PC-3 (cell line): ENCODE measurements around the gene NFKB1. TPM values are rescaled to one million over a fixed set of nuclear protein-coding genes. Genes with fewer than 3 reads are reported as not detected.

Experiments used
- ATAC-seq: fragments of 200-7000 bp; cut with Tn5 transposase; 2 replicates; pipeline ENCODE4 v1.9.1; 2020; ENCODE audit warnings: mild to moderate bottlenecking, moderate library complexity
- BruUV-seq: library from RNA; stranded (reverse); fragments of 400-500 nt; replicated peaks from 2 replicates; lab custom pipeline; 2021; lab: Mats Ljungman, UMichigan
- CTCF ChIA-PET: fragments of 300-600 bp; sonication (Branson Sonifier 250); formaldehyde crosslinking; loops from one replicate; lab custom pipeline; 2022; ENCODE audit warnings: antibody characterized with exemption; lab: Charles Lee
- POLR2A ChIA-PET: fragments of 300-600 bp; sonication (Branson Sonifier 250); formaldehyde crosslinking; loops from one replicate; lab custom pipeline; 2022; ENCODE audit warnings: antibody characterized with exemption; ENCODE audit not compliant: unreplicated experiment; lab: Charles Lee
- DNase-seq: peaks from one replicate; pipeline ENCODE4 v3.0.0-alpha.2; 2015
- H2AFZ ChIP-seq: fragments of 300-600 bp; sonication (generic); 2 replicates; pipeline ENCODE4 v1.6.0; 2016; ENCODE audit warnings: antibody characterized with exemption, low read length
- H3F3A ChIP-seq: fragments of 300-600 bp; sonication (generic); one replicate; pipeline ENCODE4 v1.6.0; 2017; ENCODE audit warnings: antibody characterized with exemption, low read length, control low read depth, mild to moderate bottlenecking; ENCODE audit not compliant: unreplicated experiment
- H3K27ac ChIP-seq: fragments of 300-600 bp; sonication (generic); 2 replicates; pipeline ENCODE4 v1.5.1; 2016; ENCODE audit warnings: mild to moderate bottlenecking, low read length
- H3K27me3 ChIP-seq: fragments of 300-600 bp; sonication (generic); 2 replicates; pipeline ENCODE4 v1.6.1; 2016; ENCODE audit warnings: low read length, mixed read lengths
- H3K36me3 ChIP-seq: fragments of 300-600 bp; sonication (generic); 2 replicates; pipeline ENCODE4 v1.6.1; 2016; ENCODE audit warnings: low read depth, mixed run types, low read length, mixed read lengths
- H3K4me1 ChIP-seq: fragments of 300-600 bp; sonication (generic); 2 replicates; pipeline ENCODE4 v1.5.1; 2016; ENCODE audit warnings: low read length; ENCODE audit not compliant: insufficient read depth
- H3K4me2 ChIP-seq: fragments of 300-600 bp; sonication (generic); 2 replicates; pipeline ENCODE4 v1.6.0; 2016; ENCODE audit warnings: low read length
- H3K4me3 ChIP-seq: fragments of 300-600 bp; sonication (generic); 2 replicates; pipeline ENCODE4 v1.5.1; 2016; ENCODE audit warnings: mild to moderate bottlenecking, low read length, mixed read lengths
- H3K79me2 ChIP-seq: fragments of 300-600 bp; sonication (generic); 2 replicates; pipeline ENCODE4 v1.6.1; 2017; ENCODE audit warnings: low read length, mixed read lengths
- H3K9ac ChIP-seq: fragments of 300-600 bp; sonication (generic); 2 replicates; pipeline ENCODE4 v1.6.0; 2016; ENCODE audit warnings: mild to moderate bottlenecking, low read length
- H3K9me2 ChIP-seq: fragments of 300-600 bp; sonication (generic); replicated peaks from 2 replicates; pipeline ENCODE4 v1.6.1; 2016; ENCODE audit warnings: mixed run types, low read length, mixed read lengths
- H3K9me3 ChIP-seq: fragments of 300-600 bp; sonication (generic); 2 replicates; pipeline ENCODE4 v1.6.1; 2016; ENCODE audit warnings: low read length, mixed read lengths
- H4K20me1 ChIP-seq: fragments of 300-600 bp; sonication (generic); 2 replicates; pipeline ENCODE4 v1.6.1; 2016; ENCODE audit warnings: low read length, mixed read lengths
- CTCF ChIP-seq: fragments of 300-600 bp; sonication (generic); conservative IDR thresholded peaks from 2 replicates; pipeline ENCODE4 v1.5.1; 2017; ENCODE audit warnings: antibody characterized with exemption, low read depth, mild to moderate bottlenecking, low read length
- EZH2 ChIP-seq: fragments of 300-600 bp; sonication (generic); IDR thresholded peaks from one replicate; pipeline ENCODE4 v1.6.1; 2017; ENCODE audit warnings: antibody characterized with exemption, mild to moderate bottlenecking, low read length; ENCODE audit not compliant: unreplicated experiment
- EZH2phosphoT487 ChIP-seq: fragments of 300-600 bp; sonication (generic); IDR thresholded peaks from 2 replicates; pipeline ENCODE4 v1.6.1; 2018; ENCODE audit warnings: mild to moderate bottlenecking, antibody characterized with exemption, low read length, borderline replicate concordance
- intact Hi-C: fragments of 100-400 bp; cut with micrococcal nuclease; formaldehyde crosslinking; loops from 2 replicates; pipeline ENCODE4 v1.9.0; 2023
- total RNA-seq: library from RNA; depleted of rRNA; stranded (reverse); fragments of >200 nt; gene quantifications from 2 replicates; pipeline ENCODE4 v1.2.3, GENCODE V29; 2014

Gene NFKB1
- total RNA-seq, 1 experiment from 2014 or later, result 22.2 TPM

- peaks cover 32% of the 10 kb centered on the region for H3K36me3 ChIP-seq
- no peaks in the 10 kb centered on the region for H3K9me2 ChIP-seq
- H3K9me3 ChIP-seq, result 0 out of 2 replicates have a peak, but pooled peaks cover 5% of the 10 kb centered on the region
- POLR2A ChIA-PET, result no interaction called here
- BruUV-seq, result no TSS peak
- TF ChIP-seq CTCF (no peak), EZH2phosphoT487 (no peak), EZH2 (no peak)
- no peak overlapping the region for H3K4me2 ChIP-seq
- no peak overlapping the region for H3K4me3 ChIP-seq
- DNase-seq (no peak), ATAC-seq (no peak)
- no peaks in the 10 kb centered on the region for H3K79me2 ChIP-seq
- H3K4me1 ChIP-seq, result peaks cover 3% of the 10 kb centered on the region; the same call in 1 of the 2 replicates
- H3F3A ChIP-seq, result no peaks in the 10 kb centered on the region
- CTCF ChIA-PET, result no interaction called here
- intact Hi-C loops, result no loop called here
- no peak overlapping the region for H3K9ac ChIP-seq
- no peak overlapping the region for H2AFZ ChIP-seq
- H4K20me1 ChIP-seq, result no peaks in the 10 kb centered on the region
- no peak overlapping the region for H3K27ac ChIP-seq
- no peaks in the 10 kb centered on the region for H3K27me3 ChIP-seq
Observed at GRCh38 chr4:102586644-102587021, 85.5 kb downstream of the NFKB1 start.

- Histone ChIP-seq H3K4me1 (peaks cover 20% of the 10 kb centered on the region), H2AFZ (no peak overlapping the region), H3K27ac (no peak overlapping the region), H3K36me3 (peaks cover 28% of the 10 kb centered on the region), H3K9ac (no peak overlapping the region), H3K79me2 (no peaks in the 10 kb centered on the region), H3K9me2 (no peaks in the 10 kb centered on the region), H3F3A (no peaks in the 10 kb centered on the region), H4K20me1 (no peaks in the 10 kb centered on the region), H3K27me3 (no peaks in the 10 kb centered on the region), H3K4me2 (no peak overlapping the region), H3K4me3 (no peak overlapping the region), H3K9me3 (0 out of 2 replicates have a peak, but pooled peaks cover 5% of the 10 kb centered on the region)
- TF ChIP-seq CTCF (no peak), EZH2 (no peak), EZH2phosphoT487 (no peak)
- ChIA-PET POLR2A (no interaction called here), CTCF (no interaction called here)
- intact Hi-C loops, result no loop called here
- ATAC-seq (no peak), DNase-seq (no peak)
- no TSS peak for BruUV-seq
Observed at GRCh38 chr4:102589743-102590142, 88.6 kb downstream of the NFKB1 start.

GRCh38 chr4:102592256-102592655 lies 91.1 kb downstream of the NFKB1 start:
- Histone ChIP-seq H3K4me1 (peaks cover 21% of the 10 kb centered on the region), H3K4me2 (no peak overlapping the region), H2AFZ (no peak overlapping the region), H3K9me2 (no peaks in the 10 kb centered on the region), H3K79me2 (no peaks in the 10 kb centered on the region), H3F3A (no peaks in the 10 kb centered on the region), H3K9me3 (0 out of 2 replicates have a peak, but pooled peaks cover 5% of the 10 kb centered on the region), H3K27me3 (no peaks in the 10 kb centered on the region), H3K9ac (no peak overlapping the region), H3K27ac (no peak overlapping the region), H3K4me3 (no peak overlapping the region), H3K36me3 (peaks cover 41% of the 10 kb centered on the region), H4K20me1 (no peaks in the 10 kb centered on the region)
- CTCF ChIA-PET, result no interaction called here
- TF ChIP-seq EZH2 (no peak), CTCF (no peak), EZH2phosphoT487 (no peak)
- no peak for DNase-seq
- intact Hi-C loops, result no loop called here
- no peak for ATAC-seq
- POLR2A ChIA-PET, result no interaction called here
- BruUV-seq, result no TSS peak
